PC-3 (cell line): Measurements from ENCODE around the gene TMEM39A.

Source experiments
- EZH2 ChIP-seq: fragments of 300-600 bp; sonication (generic); IDR thresholded peaks from one replicate; pipeline ENCODE4 v1.6.1; 2017; ENCODE audit warnings: antibody characterized with exemption, mild to moderate bottlenecking, low read length; ENCODE audit not compliant: unreplicated experiment
- EZH2phosphoT487 ChIP-seq: fragments of 300-600 bp; sonication (generic); IDR thresholded peaks from 2 replicates; pipeline ENCODE4 v1.6.1; 2018; ENCODE audit warnings: mild to moderate bottlenecking, antibody characterized with exemption, low read length, borderline replicate concordance
- TF ChIP-seq, protein P1 (sequence below): fragments of 300-600 bp; sonication (generic); conservative IDR thresholded peaks from 2 replicates; pipeline ENCODE4 v1.5.1; 2017; ENCODE audit warnings: antibody characterized with exemption, low read depth, mild to moderate bottlenecking, low read length

DNA sequence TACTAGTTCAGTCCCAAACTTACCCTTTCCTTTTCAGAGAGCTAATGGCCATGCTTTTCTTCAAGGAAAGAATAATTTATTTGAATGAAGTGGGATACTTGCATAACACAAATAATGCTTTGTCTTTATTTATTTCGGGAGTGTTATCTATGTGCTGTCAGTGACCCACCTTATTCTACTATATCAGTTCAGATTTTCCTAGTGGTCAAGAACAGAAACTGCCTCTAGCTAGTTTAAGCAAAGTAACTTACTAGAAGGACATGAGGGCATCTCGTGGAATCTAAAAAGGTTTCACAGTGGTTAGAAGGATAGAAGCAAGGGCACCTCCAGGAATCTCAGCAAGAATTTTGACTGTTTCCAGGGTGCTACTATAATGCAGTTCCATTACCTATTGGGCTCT, 31.2 kb upstream of the TMEM39A start:
- TF ChIP-seq, protein P1, sequence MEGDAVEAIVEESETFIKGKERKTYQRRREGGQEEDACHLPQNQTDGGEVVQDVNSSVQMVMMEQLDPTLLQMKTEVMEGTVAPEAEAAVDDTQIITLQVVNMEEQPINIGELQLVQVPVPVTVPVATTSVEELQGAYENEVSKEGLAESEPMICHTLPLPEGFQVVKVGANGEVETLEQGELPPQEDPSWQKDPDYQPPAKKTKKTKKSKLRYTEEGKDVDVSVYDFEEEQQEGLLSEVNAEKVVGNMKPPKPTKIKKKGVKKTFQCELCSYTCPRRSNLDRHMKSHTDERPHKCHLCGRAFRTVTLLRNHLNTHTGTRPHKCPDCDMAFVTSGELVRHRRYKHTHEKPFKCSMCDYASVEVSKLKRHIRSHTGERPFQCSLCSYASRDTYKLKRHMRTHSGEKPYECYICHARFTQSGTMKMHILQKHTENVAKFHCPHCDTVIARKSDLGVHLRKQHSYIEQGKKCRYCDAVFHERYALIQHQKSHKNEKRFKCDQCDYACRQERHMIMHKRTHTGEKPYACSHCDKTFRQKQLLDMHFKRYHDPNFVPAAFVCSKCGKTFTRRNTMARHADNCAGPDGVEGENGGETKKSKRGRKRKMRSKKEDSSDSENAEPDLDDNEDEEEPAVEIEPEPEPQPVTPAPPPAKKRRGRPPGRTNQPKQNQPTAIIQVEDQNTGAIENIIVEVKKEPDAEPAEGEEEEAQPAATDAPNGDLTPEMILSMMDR: peak; percentile 39; the same call in 1 of the 2 replicates
- no peak for TF ChIP-seq EZH2phosphoT487
- no peak for TF ChIP-seq EZH2
